Esophagus muscularis mucosa (tissue), 4 donors: ENCODE data around the gene AP3S1. TPM values are rescaled to one million over a fixed set of nuclear protein-coding genes. Genes with fewer than 3 reads are reported as not detected.

Experiments
- DNase-seq: peaks from one replicate; pipeline ENCODE4 v3.0.0-alpha.2; 2017; ENCODE audit errors: extremely low spot score
- H3K27ac ChIP-seq, 4 donors: fragments of 200-600 bp; sonication (generic); replicated peaks in 1 of 4; 1 replicate in 3 of 4; 2 replicates in 1 of 4; pipeline ENCODE4 v1.5.1; 2016 to 2019; ENCODE audit warnings: mild to moderate bottlenecking in 1 of 4
- H3K27me3 ChIP-seq, 4 donors: fragments of 200-600 bp; sonication (generic); one replicate each; pipeline versions ENCODE4 v1.5.1 to v1.6.0; 2016 to 2019
- H3K36me3 ChIP-seq, 4 donors: fragments of 200-600 bp; sonication (generic); one replicate each; pipeline ENCODE4 v1.5.1; 2016 to 2019
- H3K4me1 ChIP-seq, 4 donors: fragments of 200-600 bp; sonication (generic); one replicate each; pipeline ENCODE4 v1.5.1; 2016 to 2019
- H3K4me3 ChIP-seq, 4 donors: fragments of 200-600 bp; sonication (generic); 1 replicate in 2 of 4; 2 replicates in 2 of 4; pipeline ENCODE4 v1.5.1; 2016 to 2019; ENCODE audit warnings: mild to moderate bottlenecking in 4 of 4, moderate library complexity in 1 of 4
- H3K9me3 ChIP-seq, 4 donors: fragments of 200-600 bp; sonication (generic); 1 replicate in 3 of 4; 2 replicates in 1 of 4; pipeline ENCODE4 v1.5.1; 2016 to 2019
- CTCF ChIP-seq, 3 experiments: fragments of 200-600 bp in 2 of 3; fragments of 450-650 bp in 1 of 3; sonication (generic) in 2 of 3; IDR thresholded peaks; one replicate each; pipeline ENCODE4 v1.5.1; 2017 to 2019; ENCODE audit warnings: antibody characterized with exemption in 3 of 3, mild to moderate bottlenecking in 2 of 3, moderate library complexity in 1 of 3
- EP300 ChIP-seq: sonication (generic); formaldehyde crosslinking; IDR thresholded peaks from one replicate; pipeline ENCODE4 v1.6.1; 2017; ENCODE audit warnings: antibody characterized with exemption
- POLR2A ChIP-seq: fragments of 450-650 bp; IDR thresholded peaks from one replicate; pipeline ENCODE4 v1.6.1; 2017; ENCODE audit warnings: antibody characterized with exemption, moderate library complexity, mild to moderate bottlenecking, low read depth
- POLR2AphosphoS5 ChIP-seq, 2 donors: sonication (generic); formaldehyde crosslinking; IDR thresholded peaks; one replicate each; pipeline ENCODE4 v1.6.1; 2017; ENCODE audit warnings: antibody characterized with exemption in 2 of 2
- WGBS: methylation state at CpG from one replicate; pipeline ENCODE4 v1.1.5; 2018; 5-methylcytosine and 5-hydroxymethylcytosine counted together
- intact Hi-C: fragments of 100-400 bp; cut with DNase I; formaldehyde crosslinking; loops from one replicate; pipeline ENCODE4 v1.15.1; 2023
- total RNA-seq, 4 donors: library from RNA; depleted of rRNA; stranded (reverse); fragments of >200 nt; gene quantifications; one replicate each; pipeline versions ENCODE4 v1.1.0 to v1.2.1, GENCODE V29; 2016

Gene AP3S1
- total RNA-seq, 4 donors from 2014 or later: 44.2 to 74.2 (median 58.9) TPM

DNA sequence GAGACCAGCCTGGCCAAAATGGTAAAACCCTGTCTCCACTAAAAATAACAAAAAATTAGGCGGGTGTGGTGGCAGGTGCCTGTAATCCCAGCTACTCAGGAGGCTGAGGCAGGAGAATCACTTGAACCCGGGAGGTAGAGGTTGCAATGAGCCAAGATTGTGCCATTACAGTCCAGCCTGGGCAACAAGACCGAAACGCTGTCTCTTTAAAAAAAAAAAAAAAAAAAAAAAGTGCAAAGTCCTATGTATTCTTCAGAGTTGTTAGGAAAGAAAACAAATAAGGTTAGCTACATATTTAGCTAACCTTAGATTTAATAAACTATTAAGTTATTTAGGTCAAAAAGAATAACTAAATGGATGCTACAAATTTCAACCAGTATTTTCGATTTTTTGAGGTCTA, 11.8 kb upstream of the AP3S1 start:
- Histone ChIP-seq H3K9me3 (no peaks in the 10 kb centered on the region), H3K36me3 (peaks cover 12 to 67% (median 49%) of the 10 kb centered on the region in 4 donors), H3K4me3 (no peak overlapping the region), H3K27me3 (no peaks in the 10 kb centered on the region), H3K27ac (no peak overlapping the region), H3K4me1 (peaks cover 0 to 8% (median 3%) of the 10 kb centered on the region in 4 donors)
- intact Hi-C loops: loop anchor here (10.0 kb wide), 1 partner anchor 525 kb away; no protein-coding TSS in a partner anchor
- WGBS: 95% methylated on average over 5 of the region's 5 CpGs
- TF ChIP-seq POLR2AphosphoS5 (IDR thresholded peaks at IDR 0.05) (no peak), POLR2A (no peak), EP300 (no peak), CTCF (IDR thresholded peaks at IDR 0.05) (no peak)
- no peak for DNase-seq

- Histone ChIP-seq H3K27me3 (no peaks in the 10 kb centered on the region), H3K4me1 (peaks cover 0 to 8% (median 3%) of the 10 kb centered on the region in 4 donors), H3K36me3 (peaks cover 18 to 81% (median 61%) of the 10 kb centered on the region in 4 donors), H3K4me3 (no peak overlapping the region), H3K27ac (no peak overlapping the region), H3K9me3 (no peaks in the 10 kb centered on the region)
- TF ChIP-seq POLR2A (no peak), CTCF (IDR thresholded peaks at IDR 0.05) (peak; percentile 60 to 80 (median 64)), EP300 (no peak), POLR2AphosphoS5 (IDR thresholded peaks at IDR 0.05) (no peak)
- intact Hi-C loops: loop anchor here (10.0 kb wide), 1 partner anchor 526 kb away; no protein-coding TSS in a partner anchor
- 58% methylated on average over 2 of the region's 2 CpGs for WGBS
- DNase-seq: no peak
These were observed 10.5 kb upstream of the AP3S1 start for GRCh38 chr5:115831163-115831768.

DNA sequence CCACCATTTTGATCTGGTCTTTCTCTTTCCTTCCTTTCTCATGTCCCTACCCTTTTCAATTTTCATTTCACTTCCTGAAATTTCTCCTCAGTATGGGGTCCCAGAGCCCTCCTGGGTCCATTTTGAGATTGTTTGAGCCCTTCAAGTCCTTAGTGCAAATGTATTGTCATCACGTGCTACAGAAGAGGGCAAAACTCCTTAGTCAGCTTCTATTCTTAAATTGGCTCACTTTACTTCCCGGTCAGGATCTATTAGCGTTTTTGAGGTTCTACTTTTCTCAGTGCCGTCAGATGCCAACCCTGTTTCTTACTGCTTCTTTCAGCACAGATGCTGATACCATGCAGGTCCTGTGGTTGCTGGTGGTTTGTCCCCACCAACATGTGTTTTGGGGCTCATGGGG, 6.3 kb upstream of the AP3S1 start:
- intact Hi-C loops: loop anchor here (10.0 kb wide), 1 partner anchor 531 kb away; no protein-coding TSS in a partner anchor
- no peak overlapping the region for H3K4me3 ChIP-seq
- 91% methylated on average over 4 of the region's 4 CpGs for WGBS
- peaks cover 31 to 65% (median 49%) of the 10 kb centered on the region in 4 donors for H3K36me3 ChIP-seq
- H3K4me1 ChIP-seq: peaks cover 20 to 41% (median 34%) of the 10 kb centered on the region in 4 donors
- no peaks in the 10 kb centered on the region for H3K9me3 ChIP-seq
- no peak for DNase-seq
- H3K27me3 ChIP-seq: no peaks in the 10 kb centered on the region
- no peak overlapping the region for H3K27ac ChIP-seq
- no peak for TF ChIP-seq POLR2AphosphoS5 (IDR thresholded peaks at IDR 0.05)
- no peak for TF ChIP-seq CTCF (IDR thresholded peaks at IDR 0.05)
- no peak for TF ChIP-seq EP300
- TF ChIP-seq POLR2A: no peak

DNA sequence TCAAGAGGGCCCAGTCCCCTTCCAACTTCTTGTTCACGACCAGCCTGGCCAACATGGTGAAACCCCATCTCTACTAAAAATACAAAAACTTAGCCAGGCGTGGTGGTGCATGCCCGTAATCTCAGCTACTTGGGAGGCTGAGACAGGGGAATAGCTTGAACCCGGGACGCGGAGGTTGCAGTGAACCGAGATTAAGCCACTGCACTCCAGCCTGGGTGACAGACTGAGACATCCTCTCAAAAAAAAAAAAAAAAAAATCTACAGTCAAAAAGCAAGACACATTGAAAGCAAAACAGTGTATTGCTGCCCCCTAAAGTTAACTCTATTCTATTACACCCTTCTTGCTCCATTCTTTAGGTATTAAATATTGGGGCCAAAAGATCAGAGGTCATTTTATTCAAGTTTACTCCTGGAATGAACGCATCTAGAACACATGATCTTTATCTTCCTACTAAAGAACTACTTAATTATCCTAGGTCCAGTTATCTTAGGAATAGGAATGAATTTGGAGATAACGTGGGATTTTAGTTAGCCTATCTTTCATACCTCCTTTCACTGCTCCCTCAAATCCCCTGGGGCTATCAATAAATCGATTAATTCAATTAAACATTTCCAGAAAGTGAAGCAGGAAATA, 2.7 kb upstream of the AP3S1 start:
- 40% methylated on average over 10 of the region's 10 CpGs for WGBS
- intact Hi-C loops: loop anchor here (2.0 to 10.0 kb wide), 2 partner anchors 204 to 534 kb away; no protein-coding TSS in a partner anchor
- no peak for DNase-seq

More for the DNA sequence above, 2.7 kb upstream of the AP3S1 start:
- no peaks in the 10 kb centered on the region for H3K9me3 ChIP-seq
- no peaks in the 10 kb centered on the region for H3K27me3 ChIP-seq
- TF ChIP-seq CTCF (IDR thresholded peaks at IDR 0.05) (peak; percentile 48 to 63 (median 60)), POLR2A (no peak)
- peak overlapping the region in 2 of 4 donors; percentile 16 to 21 for H3K27ac ChIP-seq
- peaks cover 34 to 53% (median 47%) of the 10 kb centered on the region in 4 donors for H3K4me1 ChIP-seq
- peaks cover 25 to 36% (median 31%) of the 10 kb centered on the region in 4 donors for H3K36me3 ChIP-seq
- peak overlapping the region in 3 of 4 donors; percentile 2 to 95 (median 91) for H3K4me3 ChIP-seq
